Retinal pigment epithelial cell (primary cell): ENCODE results near the gene VOPP1.
A peak's percentile ranks its signal among the peaks of the same experiment; 100 is the strongest.

Experiments used
- DNase-seq: peaks from one replicate; pipeline ENCODE4 v3.0.0-alpha.2; 2010; ENCODE audit warnings: low read depth
- H3K4me3 ChIP-seq: 2 replicates; pipeline ENCODE4 v1.5.1; 2011; ENCODE audit warnings: mild to moderate bottlenecking, low read length, control low read depth, moderate library complexity
- TF ChIP-seq, protein P1 (sequence below): conservative IDR thresholded peaks from 2 replicates; pipeline ENCODE4 v1.5.1; 2011; ENCODE audit warnings: low read depth, low read length, control low read depth, inconsistent platforms

The VOPP1 gene

DNA sequence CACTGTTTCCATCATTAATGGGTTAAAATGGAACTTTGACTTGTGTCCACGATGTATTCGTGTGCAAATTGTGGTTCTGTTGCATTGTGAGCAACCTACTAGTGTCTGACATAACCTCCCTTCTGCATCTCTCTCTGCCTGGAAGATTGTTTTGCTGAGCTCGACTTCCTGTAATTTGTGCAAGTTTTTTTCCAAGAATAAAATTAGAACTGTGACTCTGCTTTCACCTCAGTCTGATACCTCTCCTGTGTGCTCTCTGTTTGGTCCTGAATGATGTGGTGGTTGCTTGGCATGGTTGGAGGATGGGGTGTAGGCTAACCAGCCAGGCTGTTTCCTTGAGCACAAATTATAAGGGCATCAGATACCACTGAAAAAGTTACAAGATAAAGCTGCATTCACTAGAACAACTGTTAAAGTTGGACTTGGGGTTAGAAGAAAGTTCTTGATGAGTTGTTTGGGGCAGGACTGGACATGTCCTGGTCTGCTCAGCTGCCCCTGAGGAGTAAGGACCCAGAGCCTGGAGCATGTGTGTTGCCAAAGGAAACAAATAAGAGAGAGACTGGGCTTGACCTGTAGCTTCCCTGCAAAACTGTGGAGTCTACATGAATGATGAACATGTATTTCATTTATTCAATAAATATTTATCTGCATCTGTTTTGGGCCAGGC, 1.9 kb upstream of the VOPP1 start:
- TF ChIP-seq, protein P1, sequence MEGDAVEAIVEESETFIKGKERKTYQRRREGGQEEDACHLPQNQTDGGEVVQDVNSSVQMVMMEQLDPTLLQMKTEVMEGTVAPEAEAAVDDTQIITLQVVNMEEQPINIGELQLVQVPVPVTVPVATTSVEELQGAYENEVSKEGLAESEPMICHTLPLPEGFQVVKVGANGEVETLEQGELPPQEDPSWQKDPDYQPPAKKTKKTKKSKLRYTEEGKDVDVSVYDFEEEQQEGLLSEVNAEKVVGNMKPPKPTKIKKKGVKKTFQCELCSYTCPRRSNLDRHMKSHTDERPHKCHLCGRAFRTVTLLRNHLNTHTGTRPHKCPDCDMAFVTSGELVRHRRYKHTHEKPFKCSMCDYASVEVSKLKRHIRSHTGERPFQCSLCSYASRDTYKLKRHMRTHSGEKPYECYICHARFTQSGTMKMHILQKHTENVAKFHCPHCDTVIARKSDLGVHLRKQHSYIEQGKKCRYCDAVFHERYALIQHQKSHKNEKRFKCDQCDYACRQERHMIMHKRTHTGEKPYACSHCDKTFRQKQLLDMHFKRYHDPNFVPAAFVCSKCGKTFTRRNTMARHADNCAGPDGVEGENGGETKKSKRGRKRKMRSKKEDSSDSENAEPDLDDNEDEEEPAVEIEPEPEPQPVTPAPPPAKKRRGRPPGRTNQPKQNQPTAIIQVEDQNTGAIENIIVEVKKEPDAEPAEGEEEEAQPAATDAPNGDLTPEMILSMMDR: no peak
- H3K4me3 ChIP-seq: no peak overlapping the region
- no peak for DNase-seq

DNA sequence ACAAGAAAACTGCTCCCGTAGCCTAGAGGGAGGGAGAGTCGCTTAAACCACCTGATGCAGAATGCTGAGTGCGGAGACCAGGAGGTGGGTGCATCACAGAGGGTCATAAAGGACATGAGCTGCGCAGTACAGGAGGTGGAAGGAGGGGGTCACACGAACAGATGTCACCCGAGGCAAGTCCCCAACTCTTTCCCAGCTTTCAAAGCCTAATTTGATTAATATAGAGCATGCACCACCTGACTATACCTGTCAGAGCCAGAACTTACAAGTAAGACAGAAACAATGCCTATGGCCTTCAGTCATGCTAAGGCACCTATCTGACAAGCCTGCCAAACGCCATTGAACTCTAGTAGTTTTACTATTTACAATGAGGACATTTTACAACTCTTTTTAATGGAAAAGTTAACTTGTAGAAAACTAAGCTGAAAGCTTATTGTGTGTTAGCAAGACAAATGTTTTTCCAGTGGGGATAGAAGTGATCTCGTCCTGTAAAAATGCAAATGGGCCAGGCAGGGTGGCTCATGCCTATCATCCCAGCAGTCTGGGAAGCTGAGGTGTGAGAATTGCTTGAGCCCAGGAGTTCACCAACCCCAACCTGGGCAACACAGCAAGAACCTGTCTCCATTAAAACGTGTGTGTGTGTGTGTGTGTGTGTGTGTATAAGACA, 1.1 kb upstream of the VOPP1 start:
- DNase-seq: no peak
- H3K4me3 ChIP-seq: peak overlapping the region; percentile 72
- TF ChIP-seq, protein P1: no peak

GRCh38 chr7:55571511-55572377, 558 bp downstream of the VOPP1 start:
- TF ChIP-seq, protein P1: no peak
- DNase-seq: no peak
- peak overlapping the region; percentile 80 for H3K4me3 ChIP-seq

DNA sequence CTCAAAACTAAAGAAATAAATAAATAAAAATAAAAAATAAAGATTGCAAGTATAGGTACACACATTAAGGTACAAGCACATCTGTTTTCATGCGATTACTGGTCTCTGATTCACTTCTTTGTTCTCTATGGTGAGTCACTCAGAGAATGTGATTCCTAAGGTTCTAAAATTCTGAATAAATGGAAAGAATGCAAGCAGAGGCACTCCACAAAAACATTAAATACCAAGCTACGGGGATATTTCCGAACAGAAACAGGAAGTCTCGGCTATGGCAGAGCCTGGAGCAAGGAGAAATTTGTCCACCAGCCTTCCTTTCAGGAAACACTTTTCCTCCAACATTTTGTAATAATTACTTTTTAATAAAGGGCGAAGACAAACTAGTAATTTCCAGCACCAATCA, 1.4 kb downstream of the VOPP1 start:
- no peak for DNase-seq
- peak overlapping the region; percentile 80 for H3K4me3 ChIP-seq
- TF ChIP-seq, protein P1: no peak

- DNase-seq: no peak
Observed at GRCh38 chr7:55570218-55570873, 2.0 kb downstream of the VOPP1 start.

GRCh38 chr7:55569797-55570196, 2.5 kb downstream of the VOPP1 start:
- no peak for DNase-seq
- no peak overlapping the region for H3K4me3 ChIP-seq
- TF ChIP-seq, protein P1: no peak

More at GRCh38 chr7:55570218-55570873, 2.0 kb downstream of the VOPP1 start:
- TF ChIP-seq, protein P1: no peak
- H3K4me3 ChIP-seq: peak overlapping the region; percentile 80
